Measurements from ENCODE around the gene ETF1.

The ETF1 gene

DNA sequence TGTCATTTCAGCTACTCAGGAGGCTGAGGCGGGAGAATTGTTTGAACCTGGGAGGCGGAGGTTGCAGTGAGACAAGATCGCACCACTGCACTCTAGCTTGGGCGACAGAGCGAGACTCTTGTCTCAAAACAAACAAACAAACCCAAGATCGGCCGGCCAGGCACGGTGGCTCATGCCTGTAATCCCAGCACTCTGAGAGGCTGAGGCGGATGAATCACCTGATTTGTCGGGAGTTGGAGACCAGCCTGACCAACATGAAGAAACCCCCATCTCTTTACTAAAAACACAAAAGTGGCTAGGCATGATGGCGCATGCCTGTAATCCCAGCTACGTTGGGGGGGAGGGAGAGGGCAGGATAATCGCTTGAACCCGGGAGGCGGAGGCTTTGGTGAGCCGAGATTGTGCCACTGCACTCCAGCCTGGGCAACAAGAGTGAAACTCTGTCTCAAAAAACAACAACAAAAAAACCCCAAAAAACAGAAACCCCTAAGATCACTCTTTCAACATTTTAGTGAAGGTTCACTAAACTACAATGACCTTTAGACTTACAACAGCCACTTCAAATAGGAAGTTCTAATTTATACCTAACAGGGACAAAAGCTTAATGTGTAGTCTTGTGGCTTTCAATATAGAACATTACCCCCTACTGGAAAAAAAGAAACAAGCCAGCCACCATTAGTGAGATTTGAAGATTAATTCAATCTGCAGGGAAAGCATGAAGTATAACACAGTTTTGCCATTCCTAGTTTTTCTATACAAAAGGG is 25.2 kb upstream of the ETF1 start:
- H3K4me1 ChIP-seq (ENCODE audit: control insufficient read depth in 1 of 2, insufficient read depth in 1 of 2, low read depth in 1 of 2, low read length in 1 of 2) = no peaks in the 10 kb centered on the region
- H3K4me3 ChIP-seq (ENCODE audit: low read depth in 1 of 2, low read length in 1 of 2) = no peak overlapping the region
- H3K36me3 ChIP-seq = peaks cover 72% of the 10 kb centered on the region
- H3K27me3 ChIP-seq = no peaks in the 10 kb centered on the region
- H3K27ac ChIP-seq = no peak overlapping the region
- TF ChIP-seq, protein P1, sequence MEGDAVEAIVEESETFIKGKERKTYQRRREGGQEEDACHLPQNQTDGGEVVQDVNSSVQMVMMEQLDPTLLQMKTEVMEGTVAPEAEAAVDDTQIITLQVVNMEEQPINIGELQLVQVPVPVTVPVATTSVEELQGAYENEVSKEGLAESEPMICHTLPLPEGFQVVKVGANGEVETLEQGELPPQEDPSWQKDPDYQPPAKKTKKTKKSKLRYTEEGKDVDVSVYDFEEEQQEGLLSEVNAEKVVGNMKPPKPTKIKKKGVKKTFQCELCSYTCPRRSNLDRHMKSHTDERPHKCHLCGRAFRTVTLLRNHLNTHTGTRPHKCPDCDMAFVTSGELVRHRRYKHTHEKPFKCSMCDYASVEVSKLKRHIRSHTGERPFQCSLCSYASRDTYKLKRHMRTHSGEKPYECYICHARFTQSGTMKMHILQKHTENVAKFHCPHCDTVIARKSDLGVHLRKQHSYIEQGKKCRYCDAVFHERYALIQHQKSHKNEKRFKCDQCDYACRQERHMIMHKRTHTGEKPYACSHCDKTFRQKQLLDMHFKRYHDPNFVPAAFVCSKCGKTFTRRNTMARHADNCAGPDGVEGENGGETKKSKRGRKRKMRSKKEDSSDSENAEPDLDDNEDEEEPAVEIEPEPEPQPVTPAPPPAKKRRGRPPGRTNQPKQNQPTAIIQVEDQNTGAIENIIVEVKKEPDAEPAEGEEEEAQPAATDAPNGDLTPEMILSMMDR (IDR thresholded peaks at IDR 0.05) = no peak
- no peaks in the 10 kb centered on the region for H3K9me3 ChIP-seq

DNA sequence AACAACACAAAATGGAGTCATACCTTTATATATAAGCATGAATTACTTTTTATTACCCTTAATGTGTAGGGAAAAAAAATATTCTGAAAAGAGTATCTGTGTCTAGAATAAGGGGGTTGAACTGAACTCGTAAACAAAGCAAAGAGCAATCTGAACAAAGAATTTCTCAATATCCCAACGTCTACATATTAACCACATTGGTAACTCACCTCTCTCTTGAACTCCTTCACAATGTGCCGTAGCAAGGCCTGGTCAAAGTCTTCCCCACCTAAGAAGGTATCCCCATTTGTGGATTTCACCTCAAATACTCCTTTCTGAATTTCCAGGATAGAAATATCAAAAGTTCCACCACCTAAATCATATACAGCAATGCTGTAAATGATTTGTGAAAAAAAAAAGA is 23.8 kb upstream of the ETF1 start:
- Histone ChIP-seq H3K4me3 (ENCODE audit: low read depth in 1 of 2, low read length in 1 of 2) (no peak overlapping the region), H3K9me3 (no peaks in the 10 kb centered on the region), H3K27ac (no peak overlapping the region), H3K4me1 (ENCODE audit: control insufficient read depth in 1 of 2, insufficient read depth in 1 of 2, low read depth in 1 of 2, low read length in 1 of 2) (no peaks in the 10 kb centered on the region), H3K27me3 (no peaks in the 10 kb centered on the region), H3K36me3 (peaks cover 73% of the 10 kb centered on the region)
- TF ChIP-seq, protein P1 (IDR thresholded peaks at IDR 0.05) = no peak

DNA sequence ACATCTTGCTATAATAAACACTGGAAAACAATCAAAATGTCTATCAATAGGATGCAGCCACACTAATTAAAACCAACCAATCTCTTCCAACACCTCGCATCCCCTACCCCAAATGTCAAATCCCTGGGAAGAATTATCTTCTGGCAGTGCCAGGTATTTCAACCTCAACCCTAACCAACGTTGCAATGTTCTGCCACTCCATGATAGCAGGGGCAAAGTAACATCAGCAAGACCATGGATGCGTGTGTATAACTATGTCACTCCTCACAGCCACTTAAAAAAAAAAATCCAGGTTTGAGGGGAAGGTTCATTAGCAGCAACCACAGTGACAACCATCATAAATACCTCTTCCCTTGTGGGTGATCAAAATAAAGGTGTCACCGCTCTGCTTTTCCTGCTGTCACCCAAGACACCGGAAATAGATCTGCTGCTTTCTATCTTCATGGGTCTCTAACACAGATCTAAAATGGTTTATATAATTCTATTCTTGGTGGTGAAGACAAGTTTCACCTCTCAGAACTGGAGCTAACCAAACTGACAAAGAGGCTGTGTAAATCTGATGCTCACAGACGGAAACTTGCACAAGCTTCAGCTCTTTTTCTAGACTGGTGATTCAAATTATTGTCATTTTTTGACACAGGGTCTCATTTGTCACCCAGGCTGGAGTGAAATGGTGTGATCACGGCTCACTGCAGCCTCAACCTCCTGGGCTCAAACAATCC is 22.2 kb upstream of the ETF1 start:
- TF ChIP-seq, protein P1 (IDR thresholded peaks at IDR 0.05) = no peak
- peaks cover 71% of the 10 kb centered on the region for H3K36me3 ChIP-seq
- H3K4me3 ChIP-seq (ENCODE audit: low read depth in 1 of 2, low read length in 1 of 2) = no peak overlapping the region
- no peaks in the 10 kb centered on the region for H3K4me1 ChIP-seq (ENCODE audit: control insufficient read depth in 1 of 2, insufficient read depth in 1 of 2, low read depth in 1 of 2, low read length in 1 of 2)
- no peak overlapping the region for H3K27ac ChIP-seq
- H3K27me3 ChIP-seq = no peaks in the 10 kb centered on the region
- H3K9me3 ChIP-seq = no peaks in the 10 kb centered on the region

DNA sequence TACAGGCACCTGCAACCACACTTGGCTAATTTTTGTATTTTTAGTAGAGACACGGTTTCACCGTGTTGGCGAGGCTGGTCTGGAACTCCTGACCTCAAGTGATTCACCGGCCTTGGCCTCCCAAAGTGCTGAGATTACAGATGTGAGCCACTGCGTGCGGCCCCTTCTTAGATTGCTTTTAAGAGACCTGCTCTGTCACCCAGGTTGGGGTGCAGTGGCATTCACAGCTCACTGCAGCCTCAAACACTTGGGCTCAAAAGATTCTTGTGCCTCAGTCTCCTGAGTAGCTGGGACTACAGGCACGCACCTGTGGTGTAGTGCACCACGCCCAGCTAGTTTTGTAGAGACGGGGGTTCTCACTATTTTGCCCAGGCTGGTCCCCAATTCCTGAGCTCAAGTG is 21.2 kb upstream of the ETF1 start:
- no peak overlapping the region for H3K27ac ChIP-seq

DNA sequence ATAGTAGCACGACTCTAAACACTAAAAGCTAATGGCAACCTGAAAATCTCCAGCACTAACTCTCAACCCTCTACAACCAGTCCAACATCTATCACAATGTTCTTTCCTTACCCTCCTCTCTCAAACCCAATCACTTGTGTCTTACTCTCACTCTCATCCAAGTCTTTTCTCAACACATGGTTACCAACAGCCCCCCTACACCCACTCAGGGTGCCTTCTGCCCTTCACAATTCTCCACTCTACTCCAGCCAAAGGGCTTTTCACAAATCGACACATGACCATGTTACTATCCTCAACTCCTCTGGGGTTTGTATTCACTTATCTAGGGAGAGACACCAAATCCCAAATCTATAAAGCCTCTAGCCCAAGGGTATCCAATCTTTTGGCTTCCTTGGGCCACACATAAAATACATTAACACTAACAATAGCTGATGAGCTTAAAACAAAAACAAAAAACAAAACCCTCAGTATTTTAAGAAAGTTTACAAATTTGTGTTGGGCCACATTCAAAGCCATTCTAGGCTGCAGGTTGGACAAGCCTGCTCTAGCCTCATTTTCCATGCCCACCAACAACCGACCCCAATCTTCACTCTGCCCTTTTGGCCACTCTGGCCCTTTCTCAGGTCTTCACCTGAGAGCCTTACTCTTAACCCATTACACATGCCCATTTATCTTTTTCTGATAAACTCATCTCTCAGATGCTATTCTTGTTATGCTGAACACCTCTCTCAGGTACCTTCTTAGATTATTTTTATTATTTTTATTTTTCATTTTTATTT is 20.5 kb upstream of the ETF1 start:
- Histone ChIP-seq H3K36me3 (peaks cover 75% of the 10 kb centered on the region), H3K27me3 (no peaks in the 10 kb centered on the region), H3K9me3 (no peaks in the 10 kb centered on the region), H3K4me1 (ENCODE audit: control insufficient read depth in 1 of 2, insufficient read depth in 1 of 2, low read depth in 1 of 2, low read length in 1 of 2) (no peaks in the 10 kb centered on the region), H3K4me3 (ENCODE audit: low read depth in 1 of 2, low read length in 1 of 2) (no peak overlapping the region), H3K27ac (no peak overlapping the region)
- TF ChIP-seq, protein P1 (IDR thresholded peaks at IDR 0.05) = no peak

More for the DNA sequence above, 21.2 kb upstream of the ETF1 start:
- Histone ChIP-seq H3K36me3 (peaks cover 77% of the 10 kb centered on the region), H3K27me3 (no peaks in the 10 kb centered on the region), H3K4me3 (ENCODE audit: low read depth in 1 of 2, low read length in 1 of 2) (no peak overlapping the region), H3K4me1 (ENCODE audit: control insufficient read depth in 1 of 2, insufficient read depth in 1 of 2, low read depth in 1 of 2, low read length in 1 of 2) (no peaks in the 10 kb centered on the region), H3K9me3 (no peaks in the 10 kb centered on the region)
- TF ChIP-seq, protein P1 (IDR thresholded peaks at IDR 0.05) = no peak

All from neutrophil (primary cell).